ENCODE data around the gene SKIDA1.

GRCh38 chr10:21547246-21547645 is 21.8 kb upstream of the SKIDA1 start:
- TF ChIP-seq POLR2A (IDR thresholded peaks at IDR 0.05): no peak
- TF ChIP-seq CTCF (IDR thresholded peaks at IDR 0.05): no peak
- no peak for TF ChIP-seq POLR2AphosphoS5 (IDR thresholded peaks at IDR 0.05)

Measured in stomach (tissue), 4 donors.